NCI-H510A (cell line): ENCODE results near the gene STX5.
"Not testable (repeated sequence)": the region's sequence is repeated elsewhere in the genome, so short reads cannot be mapped to it uniquely, and the experiment has no call there.

Source experiments
- DNase-seq: peaks from one replicate; lab custom pipeline; 2025; lab: John Stamatoyannopoulos, UW

The STX5 gene, protein sequence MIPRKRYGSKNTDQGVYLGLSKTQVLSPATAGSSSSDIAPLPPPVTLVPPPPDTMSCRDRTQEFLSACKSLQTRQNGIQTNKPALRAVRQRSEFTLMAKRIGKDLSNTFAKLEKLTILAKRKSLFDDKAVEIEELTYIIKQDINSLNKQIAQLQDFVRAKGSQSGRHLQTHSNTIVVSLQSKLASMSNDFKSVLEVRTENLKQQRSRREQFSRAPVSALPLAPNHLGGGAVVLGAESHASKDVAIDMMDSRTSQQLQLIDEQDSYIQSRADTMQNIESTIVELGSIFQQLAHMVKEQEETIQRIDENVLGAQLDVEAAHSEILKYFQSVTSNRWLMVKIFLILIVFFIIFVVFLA

DNA sequence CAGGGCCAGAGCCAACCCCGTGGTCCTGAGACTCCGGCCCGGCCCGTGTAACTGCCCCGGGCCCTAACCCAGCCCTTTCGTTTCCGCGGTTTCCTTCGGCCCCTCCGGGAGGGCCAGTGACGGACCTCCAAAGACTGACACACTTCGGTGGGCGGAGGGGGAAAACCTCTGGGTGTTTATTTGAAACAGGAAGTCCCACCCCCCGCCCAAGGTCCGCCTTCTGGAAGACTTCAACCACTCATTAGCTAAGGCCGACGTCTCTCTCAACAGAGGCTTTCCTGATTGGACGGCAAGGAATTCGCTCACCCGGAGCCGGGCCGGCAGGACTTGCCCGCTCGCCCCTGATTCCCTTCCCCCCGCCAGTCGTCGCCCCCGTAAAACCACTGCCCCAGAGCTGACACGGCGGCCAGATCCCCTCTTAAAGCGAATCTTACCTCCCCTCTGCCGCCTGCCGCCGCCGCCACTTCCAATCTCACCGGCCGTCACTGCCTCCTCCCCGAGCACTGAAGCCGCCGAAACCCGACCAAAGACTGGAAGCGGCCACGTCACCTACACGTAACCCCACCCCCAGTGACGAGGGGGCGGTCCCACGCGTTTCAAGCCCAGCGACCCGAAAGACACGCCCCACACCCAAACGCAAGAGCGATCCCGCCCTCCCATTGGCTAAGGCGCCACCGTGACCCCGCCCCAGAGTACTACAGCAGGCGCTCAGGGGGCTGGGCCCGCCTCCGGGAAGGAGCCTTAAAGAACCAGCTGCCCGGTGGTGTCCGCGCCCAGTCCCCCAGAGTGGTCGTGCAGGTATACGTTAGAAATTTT is at the start of gene STX5:
Gene STX5, minus strand, starts transcription at position 532 of the 816 bp plus-strand sequence. CDS start 808 bp downstream, outside the sequence.
- peak; percentile 96 for DNase-seq

DNA sequence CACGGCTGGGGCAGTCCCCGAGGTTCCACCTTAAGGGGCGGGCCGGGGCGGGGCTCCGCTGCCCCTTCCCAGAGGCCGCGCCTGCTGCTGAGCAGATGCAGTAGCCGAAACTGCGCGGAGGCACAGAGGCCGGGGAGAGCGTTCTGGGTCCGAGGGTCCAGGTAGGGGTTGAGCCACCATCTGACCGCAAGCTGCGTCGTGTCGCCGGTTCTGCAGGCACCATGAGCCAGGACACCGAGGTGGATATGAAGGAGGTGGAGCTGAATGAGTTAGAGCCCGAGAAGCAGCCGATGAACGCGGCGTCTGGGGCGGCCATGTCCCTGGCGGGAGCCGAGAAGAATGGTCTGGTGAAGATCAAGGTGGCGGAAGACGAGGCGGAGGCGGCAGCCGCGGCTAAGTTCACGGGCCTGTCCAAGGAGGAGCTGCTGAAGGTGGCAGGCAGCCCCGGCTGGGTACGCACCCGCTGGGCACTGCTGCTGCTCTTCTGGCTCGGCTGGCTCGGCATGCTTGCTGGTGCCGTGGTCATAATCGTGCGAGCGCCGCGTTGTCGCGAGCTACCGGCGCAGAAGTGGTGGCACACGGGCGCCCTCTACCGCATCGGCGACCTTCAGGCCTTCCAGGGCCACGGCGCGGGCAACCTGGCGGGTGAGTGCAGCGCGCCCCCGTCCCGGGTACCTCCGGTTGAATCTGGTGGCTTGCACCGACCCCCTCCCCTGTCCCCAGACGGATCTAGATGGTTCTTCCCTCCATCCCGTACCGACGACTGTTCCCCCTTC is 49.1 kb upstream of the STX5 start, which contains the start of gene SLC3A2:
Gene SLC3A2, plus strand, starts transcription at position 94 of the 776 bp plus-strand sequence. Its CDS starts 128 bp downstream, at position 222.
- peak; percentile 85 for DNase-seq

DNA sequence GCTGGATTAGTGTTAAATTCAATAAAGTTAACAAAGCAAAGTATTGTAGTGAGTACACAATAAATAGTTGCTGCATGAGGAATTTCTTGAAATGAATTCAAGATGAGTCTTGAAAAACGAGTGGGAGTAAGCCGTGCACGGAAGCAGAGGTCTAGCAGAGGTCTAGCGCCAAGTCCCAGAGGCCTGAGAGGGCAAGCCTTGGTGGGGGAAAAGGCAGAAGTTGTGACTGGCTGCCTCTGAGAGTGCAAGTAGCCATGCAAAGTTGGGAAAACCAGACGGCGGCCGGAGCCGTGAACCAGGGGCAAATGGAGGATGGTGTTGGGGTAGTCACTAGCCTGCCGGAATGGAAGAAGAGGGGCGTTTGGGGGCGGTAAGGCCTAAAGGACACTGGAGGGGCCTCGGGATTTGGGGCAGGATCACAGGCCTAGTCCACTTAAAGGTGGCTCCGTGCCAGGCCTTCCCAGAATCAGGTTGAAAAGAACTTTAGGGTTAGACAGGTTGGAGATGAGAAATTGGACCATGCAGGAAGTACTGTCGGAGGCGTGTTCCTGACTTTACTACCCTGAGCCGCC is 48.5 kb upstream of the STX5 start:
- DNase-seq = no peak

DNA sequence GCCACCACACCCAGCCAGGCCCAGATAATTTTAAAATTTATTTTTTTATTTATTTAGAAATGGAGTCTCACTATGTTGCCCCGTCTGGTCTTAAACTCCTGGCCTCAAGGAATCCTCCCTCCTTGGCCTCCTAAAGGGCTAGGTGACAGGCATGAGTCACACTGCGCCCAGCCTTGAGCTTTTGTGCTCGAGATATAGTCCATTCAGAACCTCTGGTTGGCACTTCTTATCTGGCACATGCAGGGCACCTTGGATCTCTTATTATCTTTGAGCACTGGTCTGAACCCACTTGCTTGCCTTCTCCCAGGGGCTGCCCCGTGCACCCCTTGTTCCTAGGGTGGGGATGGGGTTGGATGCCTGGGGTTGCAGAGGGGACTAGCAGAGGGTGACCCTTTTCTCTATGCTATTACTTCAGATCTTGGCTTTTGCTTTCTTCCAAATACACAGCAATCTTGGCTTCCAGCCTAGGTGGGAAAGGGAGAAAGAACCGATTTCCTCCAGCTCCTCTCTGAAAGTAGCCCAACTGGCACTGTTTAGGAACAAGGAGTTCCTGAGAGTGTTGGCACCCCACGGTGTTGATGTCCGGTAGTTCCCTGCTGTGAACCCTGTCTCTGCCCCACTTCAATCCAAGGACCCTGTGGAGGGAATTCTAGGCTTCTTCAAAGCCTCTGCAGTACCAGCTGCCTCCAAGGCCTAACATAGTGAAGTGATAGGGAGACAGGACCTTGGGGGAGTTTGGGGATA is 47.6 kb upstream of the STX5 start:
- DNase-seq = no peak

DNA sequence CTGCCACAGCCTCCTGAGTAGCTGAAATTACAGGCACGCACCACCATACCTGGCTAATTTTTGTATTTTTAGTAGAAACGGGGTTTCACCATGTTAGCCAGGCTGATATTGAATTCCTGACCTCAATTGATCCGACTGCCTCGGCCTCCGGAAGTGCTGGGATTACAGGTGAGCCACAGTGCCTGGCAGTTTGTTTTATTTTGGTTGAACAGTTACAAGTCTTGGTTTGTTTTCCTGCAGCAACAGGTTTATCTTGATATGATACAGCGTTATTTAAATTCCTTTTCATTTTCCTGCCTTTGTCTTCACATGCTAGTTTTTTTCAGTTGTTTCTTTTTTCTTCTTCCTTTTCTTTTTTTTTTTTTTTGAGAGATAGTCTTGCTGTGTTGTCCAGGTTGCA is 44.9 kb upstream of the STX5 start:
- no peak for DNase-seq

DNA sequence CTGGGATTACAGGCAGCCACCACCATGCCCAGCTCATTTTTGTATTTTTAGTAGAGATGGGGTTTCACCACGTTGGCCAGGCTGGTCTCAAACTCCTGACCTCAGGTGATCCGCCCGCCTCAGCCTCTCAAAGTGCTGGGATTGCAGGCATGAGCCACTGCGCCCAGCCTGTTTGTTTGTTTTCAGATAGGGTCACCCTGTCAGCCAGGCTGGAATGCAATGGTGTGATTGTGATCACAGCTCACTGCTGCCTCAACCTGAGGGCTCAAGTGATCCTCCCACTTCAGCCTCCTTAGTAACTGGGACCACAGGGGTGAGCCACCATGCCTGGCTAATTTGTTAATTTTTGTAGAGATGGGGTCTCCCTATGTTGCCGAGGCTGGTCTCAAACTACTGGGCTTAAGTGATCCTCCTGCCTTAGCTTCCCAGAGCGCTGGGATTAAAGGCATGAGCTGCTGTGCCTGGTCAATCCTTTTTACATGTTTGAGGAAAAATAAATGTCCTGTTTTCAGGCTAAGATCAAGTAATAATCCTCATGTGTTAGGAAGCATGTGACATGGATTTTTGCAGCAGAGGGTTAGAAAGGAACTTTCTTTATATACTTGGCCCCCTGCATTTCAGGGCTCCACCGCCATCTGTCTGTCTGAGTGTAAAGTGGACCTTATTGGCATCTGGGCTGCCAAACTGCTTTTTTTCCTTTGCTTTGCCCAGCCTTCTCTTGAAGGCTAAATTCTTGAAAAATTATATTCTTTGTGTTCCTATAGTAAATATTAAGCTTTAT is 44.0 kb upstream of the STX5 start:
- no peak for DNase-seq

DNA sequence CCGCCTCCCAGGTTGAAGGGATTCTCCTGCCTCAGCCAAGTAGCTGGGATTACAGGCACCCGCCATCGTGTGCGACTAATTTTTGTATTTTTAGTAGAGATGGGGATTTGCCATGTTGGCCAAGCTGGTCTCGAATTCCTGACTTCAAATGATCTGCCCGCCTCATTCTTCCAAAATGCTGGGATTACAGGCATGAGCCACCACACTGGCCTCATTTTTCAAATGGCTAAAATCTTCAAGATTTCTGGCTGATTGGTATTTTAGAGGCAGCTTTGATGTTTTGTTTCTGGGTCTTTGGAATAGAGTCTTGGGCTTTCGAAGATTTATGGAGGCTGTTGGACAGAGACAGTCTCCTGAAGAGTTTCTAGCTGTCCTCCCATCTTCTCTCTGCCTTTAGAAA is 43.0 kb upstream of the STX5 start:
- no peak for DNase-seq

DNA sequence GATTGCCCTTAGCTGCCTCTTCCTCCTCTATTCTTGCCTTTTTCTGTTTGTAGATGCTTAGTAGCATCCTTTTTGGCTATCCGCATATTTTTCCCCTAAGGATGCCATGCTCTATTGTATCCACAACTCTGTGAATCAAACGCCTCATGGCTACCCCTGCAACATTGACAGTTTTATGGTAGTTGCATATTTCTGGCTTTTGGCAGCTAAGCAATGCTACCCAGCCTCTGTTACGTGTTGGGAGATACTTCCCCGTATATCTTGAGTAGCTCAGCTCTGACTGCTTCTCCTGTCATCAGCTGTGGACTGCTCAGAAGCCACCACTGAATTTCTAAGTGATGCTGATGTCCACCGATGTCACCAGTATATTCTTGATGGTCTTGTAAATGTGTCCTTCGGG is 33.8 kb upstream of the STX5 start:
- DNase-seq = no peak

DNA sequence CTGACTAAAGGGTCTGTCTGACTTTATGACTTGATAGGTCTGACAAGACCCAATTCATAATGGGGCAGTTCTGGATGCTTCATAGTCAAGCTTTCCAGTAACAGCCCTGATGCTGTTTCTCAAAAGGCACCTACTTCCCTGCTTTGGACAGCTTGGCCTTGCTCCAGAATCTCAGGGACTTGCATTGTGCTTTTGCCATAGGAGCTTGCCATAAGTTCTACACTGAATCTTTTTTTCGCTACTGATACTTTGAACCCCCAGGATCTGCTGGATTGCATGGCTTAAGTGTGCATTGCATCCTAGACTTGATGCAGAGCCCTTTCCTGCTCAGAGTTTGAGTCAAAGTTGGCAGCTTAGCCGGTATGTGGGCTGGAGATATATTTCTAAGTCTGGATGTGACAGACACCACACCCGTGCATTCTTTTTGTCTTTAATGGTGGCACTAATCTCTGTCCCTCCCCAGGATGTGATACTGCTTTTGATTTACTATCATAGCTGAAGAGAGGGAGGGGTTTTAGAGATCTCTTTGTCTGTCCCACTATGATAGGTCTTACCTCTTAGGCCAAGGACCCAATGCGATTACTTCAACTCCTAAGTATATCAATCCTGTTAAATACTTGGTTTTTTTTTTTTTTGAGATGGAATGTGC is 32.0 kb upstream of the STX5 start:
- DNase-seq = no peak

DNA sequence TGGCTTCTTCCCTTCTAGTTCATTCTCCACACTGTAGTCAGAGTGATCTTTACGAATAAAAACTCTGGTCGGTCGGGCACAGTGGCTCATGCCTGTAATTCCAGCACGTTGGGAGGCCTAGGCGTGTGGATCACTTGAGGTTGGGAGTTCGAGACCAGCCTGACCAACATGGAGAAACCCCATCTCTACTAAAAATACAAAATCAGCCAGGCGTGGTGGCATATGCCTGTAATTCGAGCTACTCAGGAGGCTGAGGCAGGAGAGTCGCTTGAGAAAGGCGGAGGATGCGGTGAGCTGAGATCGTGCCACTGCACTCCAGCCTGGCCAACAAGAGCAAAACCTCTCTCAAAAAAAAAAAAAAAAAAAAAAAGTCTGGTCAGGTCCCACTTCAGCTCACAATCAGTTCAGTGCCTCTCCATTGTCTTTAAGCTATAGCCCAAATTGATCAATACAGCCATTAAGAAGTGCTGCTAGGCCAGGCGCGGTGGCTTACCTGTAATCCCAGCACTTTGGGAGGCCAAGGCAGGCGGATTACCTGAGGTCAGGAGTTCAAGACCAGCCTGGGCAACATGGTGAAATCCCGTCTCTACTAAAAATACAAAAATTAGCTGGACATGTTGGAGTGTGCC is 29.8 kb upstream of the STX5 start:
- DNase-seq = not testable (repeated sequence)

DNA sequence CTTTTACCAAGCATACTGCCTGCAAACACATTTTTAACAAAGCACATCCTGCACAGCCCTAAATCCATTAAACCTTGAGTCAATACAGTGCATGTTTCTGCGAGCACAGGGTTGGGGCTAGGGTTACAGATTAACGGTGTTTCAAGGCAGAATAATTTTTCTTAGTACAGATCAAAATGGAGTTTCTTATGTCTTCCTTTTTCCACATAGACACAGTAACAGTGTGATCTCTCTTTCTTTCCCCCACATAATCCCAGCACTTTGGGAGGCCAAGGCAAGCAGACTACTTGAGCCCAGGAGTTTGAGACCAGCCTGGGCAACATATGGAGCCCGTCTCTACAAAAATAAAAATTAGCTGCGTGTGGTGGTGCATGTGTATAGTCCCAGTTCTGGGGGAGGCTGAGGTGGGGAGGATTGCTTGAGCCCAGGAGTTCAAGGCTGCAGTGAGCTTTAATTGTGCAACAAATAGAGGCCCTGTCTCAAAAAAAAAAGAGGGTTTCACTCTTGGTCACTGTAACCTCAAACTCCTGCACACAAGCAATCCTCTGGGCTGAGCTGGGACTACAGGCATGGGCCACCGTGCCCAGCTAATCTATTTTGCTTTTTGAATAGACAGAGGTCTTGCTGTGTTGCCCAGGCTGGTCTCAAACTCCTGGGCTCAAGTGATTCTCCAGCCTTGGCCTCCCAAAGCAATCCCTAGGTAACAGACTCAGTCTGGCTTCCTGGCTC is 29.1 kb upstream of the STX5 start:
- DNase-seq = no peak

DNA sequence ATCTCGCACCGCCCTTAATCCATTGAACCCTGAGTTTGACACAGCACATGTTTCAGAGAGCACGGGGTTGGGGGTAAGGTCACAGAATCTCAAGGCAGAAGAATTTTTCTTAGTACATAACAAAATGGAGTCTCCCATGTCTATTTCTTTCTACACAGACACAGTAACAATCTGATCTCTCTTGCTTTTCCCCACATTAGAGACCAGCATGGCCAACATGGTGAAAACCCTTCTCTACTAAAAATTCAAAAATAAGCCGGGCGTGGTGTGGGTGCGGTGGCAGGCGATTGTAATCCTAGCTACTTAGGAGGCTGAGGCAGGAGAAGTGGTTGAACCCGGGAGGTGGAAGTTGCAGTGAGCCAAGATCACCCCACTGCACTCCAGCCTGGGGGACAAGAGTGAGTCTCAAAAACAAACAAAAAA is 27.4 kb upstream of the STX5 start:
- DNase-seq = not testable (repeated sequence)

DNA sequence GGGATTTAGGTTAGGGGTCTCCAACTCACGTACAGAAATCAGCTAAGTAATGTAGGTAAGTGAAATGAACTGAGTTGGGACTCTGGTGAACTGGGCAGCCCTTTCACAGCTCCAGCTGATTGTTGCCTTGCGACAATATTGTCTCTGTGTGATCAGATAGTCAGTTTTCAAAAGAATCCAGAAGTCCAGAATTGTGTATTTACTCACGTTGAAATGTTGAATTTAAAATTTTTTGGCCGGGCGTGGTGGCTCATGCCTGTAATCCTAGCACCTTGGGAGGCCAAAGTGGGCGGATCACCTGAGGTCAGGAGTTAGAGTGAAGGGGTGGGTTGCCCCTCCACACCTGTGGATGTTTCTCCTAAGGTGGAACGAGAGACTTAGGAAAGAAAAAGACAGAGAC is 26.4 kb upstream of the STX5 start:
- no peak for DNase-seq

DNA sequence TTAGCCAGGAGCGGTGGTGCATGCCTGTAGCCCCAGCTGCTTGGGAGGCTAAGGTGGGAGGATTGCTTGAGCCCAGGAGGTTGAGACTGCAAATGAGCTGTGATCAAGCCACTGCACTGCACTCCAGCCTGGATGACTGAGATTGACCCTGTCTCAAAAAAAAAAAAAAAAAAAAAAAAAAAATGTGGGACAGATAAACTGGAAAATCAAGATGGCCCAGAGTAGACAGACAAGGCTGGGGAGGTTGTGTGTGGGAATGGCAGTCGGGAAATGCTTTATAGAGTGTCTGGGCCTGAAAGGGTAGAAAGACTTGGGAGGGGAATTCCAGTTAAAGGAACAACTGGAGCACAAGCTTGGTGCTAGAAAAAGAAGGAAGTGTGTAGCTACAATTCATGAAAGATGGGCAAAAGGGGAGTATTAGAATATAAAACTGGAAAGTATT is 25.7 kb upstream of the STX5 start:
- DNase-seq = no peak

DNA sequence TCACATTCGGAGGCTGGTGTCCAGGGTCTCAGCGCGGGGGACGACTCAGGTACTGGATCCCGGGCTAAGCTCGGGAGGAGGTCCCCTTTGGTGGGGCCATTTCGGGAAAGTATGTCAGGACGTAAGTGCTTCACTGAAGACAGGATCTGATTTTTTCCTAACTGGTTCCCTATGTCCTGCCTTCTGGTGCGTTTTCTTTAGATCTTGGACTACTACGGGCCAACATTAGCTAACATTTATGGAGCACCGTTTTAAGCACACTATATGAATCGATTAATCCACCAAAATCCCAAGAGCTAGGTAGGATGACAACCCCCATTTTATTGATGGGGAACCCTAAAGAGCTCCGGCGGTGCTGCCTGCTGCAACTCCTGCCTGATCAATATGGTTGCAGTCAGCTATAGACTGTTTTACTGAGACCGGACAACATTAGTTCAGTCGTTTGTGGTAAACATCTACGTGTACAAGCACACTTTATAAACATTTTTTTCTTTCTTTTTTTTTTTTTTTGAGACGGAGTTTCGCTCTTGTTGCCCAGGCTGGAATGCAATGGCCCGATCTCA is 24.6 kb upstream of the STX5 start:
- DNase-seq = no peak

DNA sequence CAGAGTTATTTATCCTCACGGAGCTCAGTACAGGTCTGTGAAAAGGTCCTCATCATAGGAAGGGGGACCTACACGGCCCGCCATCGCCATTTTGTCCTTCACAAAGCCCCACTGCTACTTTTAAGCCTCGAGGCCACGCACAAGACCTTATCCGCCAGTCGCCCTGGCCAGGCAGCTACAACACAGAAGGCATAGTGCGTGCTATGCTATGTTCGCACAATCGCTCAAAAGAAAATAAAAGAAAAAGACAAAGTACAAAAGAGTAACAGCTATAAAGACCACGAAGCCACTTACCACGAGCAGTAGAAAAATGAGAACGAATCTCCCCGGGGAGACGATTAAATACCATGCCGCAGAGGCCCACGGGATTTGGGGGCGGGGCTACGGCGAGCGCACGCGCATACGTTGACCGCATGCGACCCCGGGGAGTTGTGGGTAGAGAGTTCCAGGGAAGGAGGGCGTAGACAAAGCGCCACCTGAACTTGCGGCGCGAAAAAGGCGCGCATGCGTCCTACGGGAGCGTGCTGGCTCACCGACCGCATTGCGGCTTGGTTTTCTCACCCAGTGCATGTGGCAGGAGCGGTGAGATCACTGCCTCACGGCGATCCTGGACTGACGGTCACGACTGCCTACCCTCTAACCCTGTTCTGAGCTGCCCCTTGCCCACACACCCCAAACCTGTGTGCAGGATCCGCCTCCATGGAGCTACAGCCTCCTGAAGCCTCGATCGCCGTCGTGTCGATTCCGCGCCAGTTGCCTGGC is 23.9 kb upstream of the STX5 start:
- peak; percentile 96 for DNase-seq

DNA sequence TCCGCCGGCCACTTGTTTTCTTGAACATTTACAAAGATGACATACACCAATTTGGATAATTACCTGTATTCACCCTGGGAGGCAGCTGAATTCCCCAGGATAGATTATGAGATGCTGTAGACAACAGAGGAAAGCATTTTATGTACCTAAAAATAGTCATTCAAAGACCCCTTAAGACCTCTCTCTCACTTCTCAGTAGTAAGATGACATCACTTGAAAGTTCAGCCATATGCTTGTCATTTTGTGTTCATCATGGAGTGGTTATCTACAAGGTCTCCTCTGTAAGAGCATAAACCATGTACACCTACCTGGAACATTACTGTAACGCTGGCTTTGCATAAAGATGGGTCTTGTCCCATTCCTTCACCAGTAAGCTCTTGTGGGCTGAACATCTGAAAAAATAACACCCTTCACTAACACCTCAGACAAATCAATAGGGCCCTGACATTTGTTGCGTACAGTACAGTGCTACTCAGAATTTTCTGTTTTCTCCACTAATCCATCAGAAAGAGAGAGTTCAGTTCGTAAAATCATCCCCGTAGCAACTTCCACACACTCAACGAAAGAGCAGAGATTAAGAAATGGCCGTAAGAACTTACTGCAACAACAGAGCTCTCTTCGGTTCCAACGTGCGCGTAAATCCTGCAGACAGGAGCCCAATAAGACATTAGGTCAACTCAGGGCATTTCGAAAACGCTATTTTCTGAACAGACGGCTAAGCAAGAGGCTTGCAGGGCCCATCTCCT is 23.1 kb upstream of the STX5 start:
- DNase-seq = no peak
